ENCODE results near the gene CA10. TPM values are rescaled to one million over a fixed set of nuclear protein-coding genes. Genes with fewer than 3 reads are reported as not detected.

Gene CA10
- total RNA-seq, 1 donor from 2014 or later = not detected

DNA sequence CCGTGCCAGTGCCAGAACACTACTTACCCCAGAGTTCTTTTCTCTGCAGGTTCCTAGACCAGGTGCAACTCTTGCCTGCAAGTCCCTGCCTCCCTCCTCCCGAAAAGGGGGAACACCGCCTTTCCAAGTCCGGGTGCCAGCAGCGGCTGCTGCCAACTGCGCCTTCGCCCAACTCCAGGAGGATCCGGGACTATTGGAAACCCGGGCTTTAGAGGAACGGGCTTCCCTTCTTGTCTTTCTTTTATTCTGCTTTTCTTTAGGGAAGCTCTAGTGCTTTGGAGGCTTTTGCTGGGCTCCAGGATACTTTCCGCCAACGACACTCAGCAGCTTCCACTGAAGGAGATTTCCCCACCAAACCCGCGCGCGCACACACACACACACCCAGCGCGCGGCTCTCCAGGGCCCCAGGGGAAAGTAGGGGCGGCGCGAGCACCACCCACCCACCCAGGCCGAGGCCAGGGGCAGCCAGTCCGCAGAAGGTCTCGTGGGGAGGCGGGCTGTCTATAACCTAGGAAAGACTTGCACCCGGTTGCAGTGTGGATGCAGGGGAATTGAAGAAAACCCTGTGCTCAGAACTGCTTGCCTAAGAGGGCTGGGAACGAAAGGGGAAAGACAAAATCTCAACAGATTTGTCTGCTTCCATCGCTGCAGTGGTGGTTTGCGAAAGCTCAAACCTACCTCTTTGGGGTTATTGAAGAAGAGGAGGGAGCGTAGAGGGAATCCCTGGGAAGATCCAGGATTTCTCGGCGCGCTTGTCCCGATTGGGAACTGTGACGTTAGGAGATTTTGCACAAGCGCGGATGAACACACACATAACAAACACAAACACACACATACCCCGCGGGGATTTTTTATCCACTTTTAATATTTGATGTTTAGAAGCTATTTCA, 977 bp upstream of the CA10 start:
- H3K36me3 Mint-ChIP-seq (ENCODE audit: unreplicated experiment) = no peaks in the 10 kb centered on the region
- H3K4me3 Mint-ChIP-seq (ENCODE audit: unreplicated experiment) = no peak overlapping the region
- TF ChIP-seq, protein P1, sequence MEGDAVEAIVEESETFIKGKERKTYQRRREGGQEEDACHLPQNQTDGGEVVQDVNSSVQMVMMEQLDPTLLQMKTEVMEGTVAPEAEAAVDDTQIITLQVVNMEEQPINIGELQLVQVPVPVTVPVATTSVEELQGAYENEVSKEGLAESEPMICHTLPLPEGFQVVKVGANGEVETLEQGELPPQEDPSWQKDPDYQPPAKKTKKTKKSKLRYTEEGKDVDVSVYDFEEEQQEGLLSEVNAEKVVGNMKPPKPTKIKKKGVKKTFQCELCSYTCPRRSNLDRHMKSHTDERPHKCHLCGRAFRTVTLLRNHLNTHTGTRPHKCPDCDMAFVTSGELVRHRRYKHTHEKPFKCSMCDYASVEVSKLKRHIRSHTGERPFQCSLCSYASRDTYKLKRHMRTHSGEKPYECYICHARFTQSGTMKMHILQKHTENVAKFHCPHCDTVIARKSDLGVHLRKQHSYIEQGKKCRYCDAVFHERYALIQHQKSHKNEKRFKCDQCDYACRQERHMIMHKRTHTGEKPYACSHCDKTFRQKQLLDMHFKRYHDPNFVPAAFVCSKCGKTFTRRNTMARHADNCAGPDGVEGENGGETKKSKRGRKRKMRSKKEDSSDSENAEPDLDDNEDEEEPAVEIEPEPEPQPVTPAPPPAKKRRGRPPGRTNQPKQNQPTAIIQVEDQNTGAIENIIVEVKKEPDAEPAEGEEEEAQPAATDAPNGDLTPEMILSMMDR (IDR thresholded peaks at IDR 0.05) = no peak
- DNase-seq (ENCODE audit: extremely low spot score, unreplicated experiment) = no peak
- H3K9me3 Mint-ChIP-seq (ENCODE audit: unreplicated experiment) = no peaks in the 10 kb centered on the region
- peaks cover 2% of the 10 kb centered on the region for H3K4me1 Mint-ChIP-seq (ENCODE audit: unreplicated experiment)
- no peak overlapping the region for H3K27ac Mint-ChIP-seq (ENCODE audit: unreplicated experiment)
- H3K27me3 Mint-ChIP-seq (ENCODE audit: unreplicated experiment) = peaks cover 44% of the 10 kb centered on the region

DNA sequence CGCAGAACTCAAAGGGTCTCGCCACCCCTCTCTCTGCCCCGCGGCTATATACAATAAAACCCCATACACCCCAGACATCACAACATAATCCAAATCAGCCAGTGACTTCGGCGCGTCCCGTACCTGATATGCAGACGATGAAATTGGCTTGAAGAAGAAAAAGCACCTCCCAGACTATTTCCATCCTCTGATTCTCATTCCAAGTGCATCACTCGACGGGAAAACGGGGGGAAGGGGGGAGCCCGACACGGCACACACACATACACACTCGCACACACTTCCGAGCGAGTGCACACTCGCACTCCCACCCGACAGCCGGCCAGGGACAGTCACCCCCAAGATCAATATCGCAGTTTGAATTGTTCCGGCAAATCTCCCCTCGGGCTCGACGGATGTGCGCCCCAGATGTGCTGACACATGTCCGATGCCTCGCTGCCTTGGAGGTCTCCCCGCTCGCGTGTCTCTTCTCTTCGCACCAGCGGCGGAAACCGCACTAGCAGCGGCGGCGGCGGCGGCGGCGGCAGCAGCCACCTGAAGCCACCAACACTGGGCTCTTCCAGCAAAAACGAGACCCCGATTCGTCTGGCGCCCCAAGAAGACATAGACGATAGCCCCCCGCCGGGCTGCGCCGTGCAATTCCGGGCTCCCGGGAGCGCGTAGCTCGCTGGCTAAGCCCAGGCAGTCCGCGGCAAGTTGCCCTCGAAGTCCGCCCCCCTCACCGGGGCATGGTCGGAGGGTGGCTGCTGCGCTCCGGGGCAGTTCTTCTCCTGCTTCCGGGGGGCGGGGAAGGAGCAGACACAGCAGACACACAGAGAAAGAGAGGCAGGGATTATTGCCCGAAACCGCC, 688 bp downstream of the CA10 start:
- H3K27ac Mint-ChIP-seq (ENCODE audit: unreplicated experiment) = no peak overlapping the region
- TF ChIP-seq, protein P1 (IDR thresholded peaks at IDR 0.05) = no peak
- no peaks in the 10 kb centered on the region for H3K9me3 Mint-ChIP-seq (ENCODE audit: unreplicated experiment)
- H3K4me1 Mint-ChIP-seq (ENCODE audit: unreplicated experiment) = peaks cover 2% of the 10 kb centered on the region
- H3K27me3 Mint-ChIP-seq (ENCODE audit: unreplicated experiment) = peaks cover 44% of the 10 kb centered on the region
- no peak overlapping the region for H3K4me3 Mint-ChIP-seq (ENCODE audit: unreplicated experiment)
- no peak for DNase-seq (ENCODE audit: extremely low spot score, unreplicated experiment)
- no peaks in the 10 kb centered on the region for H3K36me3 Mint-ChIP-seq (ENCODE audit: unreplicated experiment)

DNA sequence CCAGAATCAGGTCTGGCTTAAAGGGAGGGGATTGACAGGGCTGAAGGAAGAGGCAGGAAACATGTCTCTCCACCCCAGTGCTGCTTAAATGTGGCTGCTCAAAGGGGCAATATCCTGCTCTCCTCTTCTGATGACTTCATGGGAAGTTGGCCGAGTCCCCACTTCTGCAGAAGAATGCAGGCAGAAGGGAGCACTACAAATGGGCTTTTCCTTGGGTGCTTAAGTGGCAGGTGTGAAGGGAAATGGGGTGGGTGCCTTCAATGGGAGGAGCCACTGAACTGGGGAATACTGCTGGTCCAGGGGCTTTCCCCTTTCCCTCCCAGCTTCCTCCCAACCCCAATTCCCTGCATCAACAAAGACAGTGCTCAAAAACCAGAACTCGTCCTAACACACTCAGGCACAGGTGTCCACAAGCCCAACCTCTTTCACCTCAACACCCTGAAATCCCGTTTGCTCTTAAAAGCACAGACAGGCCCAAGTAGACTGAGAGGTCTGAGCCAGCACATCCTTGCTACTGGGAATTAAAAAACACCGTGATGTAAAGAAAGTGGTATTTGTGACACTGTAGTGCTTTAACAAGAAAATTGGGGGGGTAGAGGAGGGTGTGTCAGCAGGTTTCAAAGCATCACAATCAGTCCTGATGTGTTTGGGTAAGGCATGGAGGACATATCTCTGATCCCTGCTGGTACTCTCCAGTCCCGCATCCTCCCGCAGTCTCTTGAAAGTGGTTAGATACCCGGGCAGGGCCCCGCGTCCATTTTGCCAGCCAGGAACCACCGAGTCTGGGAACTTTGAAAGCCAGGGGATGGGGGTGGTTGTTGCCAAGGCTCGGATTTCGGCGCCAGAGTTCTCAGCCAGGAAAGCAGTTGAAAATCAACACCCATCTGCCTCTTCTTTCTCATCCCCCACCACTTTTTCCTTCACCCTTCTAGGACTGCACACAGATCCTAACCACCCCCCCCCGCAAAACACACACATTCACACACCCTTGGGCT, 1.6 kb downstream of the CA10 start:
- no peaks in the 10 kb centered on the region for H3K36me3 Mint-ChIP-seq (ENCODE audit: unreplicated experiment)
- peaks cover 5% of the 10 kb centered on the region for H3K9me3 Mint-ChIP-seq (ENCODE audit: unreplicated experiment)
- TF ChIP-seq, protein P1 (IDR thresholded peaks at IDR 0.05) = no peak
- H3K27ac Mint-ChIP-seq (ENCODE audit: unreplicated experiment) = no peak overlapping the region
- H3K4me1 Mint-ChIP-seq (ENCODE audit: unreplicated experiment) = peaks cover 2% of the 10 kb centered on the region
- DNase-seq (ENCODE audit: extremely low spot score, unreplicated experiment) = no peak
- no peak overlapping the region for H3K4me3 Mint-ChIP-seq (ENCODE audit: unreplicated experiment)
- H3K27me3 Mint-ChIP-seq (ENCODE audit: unreplicated experiment) = peaks cover 44% of the 10 kb centered on the region

DNA sequence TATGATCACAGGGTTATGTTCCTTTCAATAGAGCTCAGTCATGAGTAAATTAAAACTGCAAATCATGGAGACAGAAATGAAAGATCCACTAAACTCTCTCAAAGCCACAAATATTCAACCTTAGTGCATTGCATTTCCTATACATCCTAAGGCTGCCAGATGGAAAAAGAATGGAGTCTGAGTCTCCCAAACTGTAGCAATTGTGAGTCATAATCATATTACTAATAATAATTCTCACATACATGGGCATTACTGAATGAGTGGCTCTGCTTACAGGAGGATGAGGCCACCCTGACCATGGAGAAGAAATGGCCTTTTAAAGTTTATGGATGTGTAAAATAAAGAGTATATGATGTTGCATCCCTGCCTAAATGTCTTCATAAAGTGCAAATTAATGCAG, 3.2 kb downstream of the CA10 start:
- peaks cover 2% of the 10 kb centered on the region for H3K4me1 Mint-ChIP-seq (ENCODE audit: unreplicated experiment)
- no peak overlapping the region for H3K27ac Mint-ChIP-seq (ENCODE audit: unreplicated experiment)
- H3K4me3 Mint-ChIP-seq (ENCODE audit: unreplicated experiment) = no peak overlapping the region
- TF ChIP-seq, protein P1 (IDR thresholded peaks at IDR 0.05) = no peak
- H3K36me3 Mint-ChIP-seq (ENCODE audit: unreplicated experiment) = no peaks in the 10 kb centered on the region
- no peak for DNase-seq (ENCODE audit: extremely low spot score, unreplicated experiment)
- peaks cover 38% of the 10 kb centered on the region for H3K27me3 Mint-ChIP-seq (ENCODE audit: unreplicated experiment)
- peaks cover 5% of the 10 kb centered on the region for H3K9me3 Mint-ChIP-seq (ENCODE audit: unreplicated experiment)

All from osteocyte (in vitro differentiated cells).